Glutamatergic neuron (in vitro differentiated cells): ENCODE results near the gene CACNB2. TPM values are rescaled to one million over a fixed set of nuclear protein-coding genes. Genes with fewer than 3 reads are reported as not detected.

Experiments used
- DNase-seq: peaks from one replicate; pipeline ENCODE4 v3.0.0; 2022
- H3K27ac Mint-ChIP-seq: one replicate; pipeline ENCODE4 v1.8.0; 2020; ENCODE audit warnings: mild to moderate bottlenecking, mixed read lengths, inconsistent platforms; ENCODE audit not compliant: unreplicated experiment
- H3K27me3 Mint-ChIP-seq: one replicate; pipeline ENCODE4 v1.8.0; 2020; ENCODE audit warnings: mild to moderate bottlenecking, moderate library complexity, mixed read lengths, inconsistent platforms; ENCODE audit not compliant: unreplicated experiment
- H3K36me3 Mint-ChIP-seq: one replicate; pipeline ENCODE4 v1.8.0; 2020; ENCODE audit warnings: mild to moderate bottlenecking, mixed read lengths, inconsistent platforms; ENCODE audit not compliant: unreplicated experiment
- H3K4me1 Mint-ChIP-seq: one replicate; pipeline ENCODE4 v1.8.0; 2020; ENCODE audit warnings: mild to moderate bottlenecking, low read depth, mixed read lengths, inconsistent platforms; ENCODE audit not compliant: unreplicated experiment
- H3K4me3 Mint-ChIP-seq: one replicate; pipeline ENCODE4 v1.8.0; 2020; ENCODE audit warnings: mild to moderate bottlenecking, mixed read lengths, inconsistent platforms; ENCODE audit not compliant: unreplicated experiment
- H3K9me3 Mint-ChIP-seq: one replicate; pipeline ENCODE4 v1.8.0; 2020; ENCODE audit warnings: mild to moderate bottlenecking, moderate library complexity, mixed read lengths, inconsistent platforms; ENCODE audit not compliant: unreplicated experiment
- total RNA-seq: library from RNA; stranded (reverse); fragmentation: NEBNext Ultra II Directional; extraction: Animal tissue kit (Norgen Biotek cat#: 25700); gene quantifications from one replicate; pipeline ENCODE4 v1.2.1, GENCODE V29; 2021; ENCODE audit not compliant: unreplicated experiment
- TF ChIP-seq, protein P1 (sequence below): fragments of 200-600 bp; sonication (generic); IDR thresholded peaks from one replicate; pipeline ENCODE4 v1.5.0; 2021; ENCODE audit not compliant: partially characterized antibody, unreplicated experiment

The CACNB2 gene
- total RNA-seq, 1 donor from 2014 or later, result 3.2 TPM

DNA sequence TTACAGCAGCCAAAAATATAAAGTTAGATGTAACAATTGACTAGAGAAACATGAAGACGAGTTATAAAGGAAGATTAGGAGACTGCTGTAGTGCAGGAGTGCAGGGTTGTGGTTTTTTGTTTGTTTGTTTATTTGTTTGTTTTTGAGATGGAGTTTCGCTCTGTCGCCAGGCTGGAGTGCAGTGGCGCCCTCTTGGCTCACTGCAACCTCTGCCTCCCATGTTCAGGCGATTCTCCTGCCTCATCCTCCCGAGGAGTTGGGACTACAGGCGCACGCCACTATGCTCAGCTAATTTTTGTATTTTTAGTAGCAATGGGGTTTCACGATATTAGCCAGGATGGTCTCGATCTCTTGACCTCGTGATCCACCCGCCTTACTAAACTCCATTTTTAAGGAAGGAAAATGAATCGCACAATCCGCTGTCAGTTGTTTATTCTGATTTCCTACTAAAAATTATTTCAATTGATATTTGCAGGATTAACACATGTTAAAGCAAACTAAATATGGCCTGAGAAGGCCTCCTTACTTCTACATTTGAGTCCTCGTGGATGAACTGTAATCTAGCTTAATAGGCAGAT is 277.8 kb downstream of the CACNB2 start:
- H3K4me3 Mint-ChIP-seq, result no peak overlapping the region
- no peaks in the 10 kb centered on the region for H3K36me3 Mint-ChIP-seq
- H3K4me1 Mint-ChIP-seq, result no peaks in the 10 kb centered on the region
- DNase-seq, result no peak
- no peaks in the 10 kb centered on the region for H3K9me3 Mint-ChIP-seq
- no peaks in the 10 kb centered on the region for H3K27me3 Mint-ChIP-seq
- no peak overlapping the region for H3K27ac Mint-ChIP-seq
- TF ChIP-seq, protein P1, sequence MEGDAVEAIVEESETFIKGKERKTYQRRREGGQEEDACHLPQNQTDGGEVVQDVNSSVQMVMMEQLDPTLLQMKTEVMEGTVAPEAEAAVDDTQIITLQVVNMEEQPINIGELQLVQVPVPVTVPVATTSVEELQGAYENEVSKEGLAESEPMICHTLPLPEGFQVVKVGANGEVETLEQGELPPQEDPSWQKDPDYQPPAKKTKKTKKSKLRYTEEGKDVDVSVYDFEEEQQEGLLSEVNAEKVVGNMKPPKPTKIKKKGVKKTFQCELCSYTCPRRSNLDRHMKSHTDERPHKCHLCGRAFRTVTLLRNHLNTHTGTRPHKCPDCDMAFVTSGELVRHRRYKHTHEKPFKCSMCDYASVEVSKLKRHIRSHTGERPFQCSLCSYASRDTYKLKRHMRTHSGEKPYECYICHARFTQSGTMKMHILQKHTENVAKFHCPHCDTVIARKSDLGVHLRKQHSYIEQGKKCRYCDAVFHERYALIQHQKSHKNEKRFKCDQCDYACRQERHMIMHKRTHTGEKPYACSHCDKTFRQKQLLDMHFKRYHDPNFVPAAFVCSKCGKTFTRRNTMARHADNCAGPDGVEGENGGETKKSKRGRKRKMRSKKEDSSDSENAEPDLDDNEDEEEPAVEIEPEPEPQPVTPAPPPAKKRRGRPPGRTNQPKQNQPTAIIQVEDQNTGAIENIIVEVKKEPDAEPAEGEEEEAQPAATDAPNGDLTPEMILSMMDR, result no peak

DNA sequence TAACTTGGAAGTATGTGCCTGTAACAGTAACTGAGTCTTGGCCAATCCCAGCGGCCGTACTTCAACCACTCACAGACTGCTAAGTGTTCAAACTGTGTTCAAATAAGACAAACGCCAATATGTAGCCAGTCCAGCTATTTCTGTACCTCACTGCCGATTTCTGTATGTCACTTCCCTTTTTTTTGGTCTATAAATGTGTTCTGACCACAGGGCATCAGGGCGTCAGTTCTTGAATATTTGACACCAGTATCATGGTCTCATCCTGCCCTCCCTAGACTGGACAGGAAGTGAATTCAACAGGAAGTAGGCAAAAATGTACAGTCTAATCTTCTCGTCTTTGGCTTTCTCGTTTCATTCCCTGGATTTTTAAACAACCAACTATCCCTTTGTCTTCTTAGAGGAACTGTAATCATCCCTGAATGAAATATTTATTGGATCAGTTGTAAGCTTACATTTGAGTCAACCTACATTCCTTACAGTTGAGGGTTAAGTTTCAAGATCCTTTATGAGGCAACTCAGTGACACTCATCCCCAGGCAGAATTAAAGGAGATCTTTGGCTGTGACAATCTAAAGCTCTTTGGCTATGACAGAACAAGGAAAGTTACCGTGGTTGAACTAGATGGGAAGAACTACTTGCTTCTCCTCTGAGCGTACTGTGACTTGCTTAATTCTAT is 278.5 kb downstream of the CACNB2 start:
- Mint-ChIP-seq H3K27me3 (no peaks in the 10 kb centered on the region), H3K4me1 (no peaks in the 10 kb centered on the region), H3K36me3 (no peaks in the 10 kb centered on the region), H3K9me3 (no peaks in the 10 kb centered on the region), H3K4me3 (no peak overlapping the region), H3K27ac (no peak overlapping the region)
- TF ChIP-seq, protein P1, result no peak
- no peak for DNase-seq

DNA sequence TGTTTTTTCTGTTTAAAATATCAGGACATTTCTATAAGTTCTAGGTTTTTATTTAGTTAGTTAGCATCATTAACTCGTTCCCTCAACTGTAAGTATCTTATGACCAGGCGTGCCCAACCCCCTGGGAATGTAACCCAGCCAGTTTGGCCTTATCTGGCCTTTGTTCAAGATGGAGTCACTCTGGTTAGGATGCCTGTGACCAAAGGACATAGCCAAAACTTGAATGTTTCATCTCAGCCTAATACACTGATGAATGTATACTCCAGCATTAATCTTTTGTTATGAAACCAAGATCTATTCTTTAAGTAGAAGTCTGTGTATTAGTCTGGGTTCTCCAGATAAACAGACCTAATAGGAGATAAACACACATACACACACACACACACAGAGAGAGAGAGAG is 279.7 kb downstream of the CACNB2 start:
- H3K36me3 Mint-ChIP-seq, result no peaks in the 10 kb centered on the region
- DNase-seq, result no peak
- TF ChIP-seq, protein P1, result no peak
- no peaks in the 10 kb centered on the region for H3K4me1 Mint-ChIP-seq
- no peaks in the 10 kb centered on the region for H3K27me3 Mint-ChIP-seq
- H3K9me3 Mint-ChIP-seq, result no peaks in the 10 kb centered on the region
- H3K27ac Mint-ChIP-seq, result no peak overlapping the region
- H3K4me3 Mint-ChIP-seq, result no peak overlapping the region

DNA sequence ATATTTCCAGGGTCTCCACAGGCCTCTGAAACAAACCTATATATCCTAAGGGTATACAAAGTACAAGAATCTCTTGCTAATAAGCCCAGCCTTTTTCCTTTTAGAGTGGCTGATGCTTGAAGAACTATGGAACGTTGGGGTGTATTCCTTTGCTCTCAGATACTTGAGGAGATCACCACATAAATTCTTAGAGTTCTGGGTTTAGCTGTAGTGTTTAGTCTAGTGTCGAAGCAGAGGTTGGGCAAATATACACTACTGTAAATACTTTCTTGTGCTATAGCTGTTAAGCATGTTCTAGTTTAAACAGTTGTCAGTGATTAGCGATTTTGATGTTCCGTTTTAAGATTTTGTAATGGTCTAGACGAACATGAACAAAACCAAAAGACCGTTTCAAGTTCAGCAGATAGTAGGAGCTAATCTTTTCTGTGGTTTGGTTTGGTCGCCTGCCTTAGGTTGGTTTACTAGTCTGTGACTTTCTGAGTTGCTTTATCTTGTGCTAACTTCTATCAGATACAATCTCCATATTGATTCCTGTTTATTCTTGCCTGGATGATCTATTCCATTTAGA is 281.6 kb downstream of the CACNB2 start:
- H3K27ac Mint-ChIP-seq, result no peak overlapping the region
- no peak for DNase-seq
- TF ChIP-seq, protein P1, result no peak
- no peak overlapping the region for H3K4me3 Mint-ChIP-seq
- H3K27me3 Mint-ChIP-seq, result no peaks in the 10 kb centered on the region
- no peaks in the 10 kb centered on the region for H3K36me3 Mint-ChIP-seq
- H3K4me1 Mint-ChIP-seq, result no peaks in the 10 kb centered on the region
- no peaks in the 10 kb centered on the region for H3K9me3 Mint-ChIP-seq

DNA sequence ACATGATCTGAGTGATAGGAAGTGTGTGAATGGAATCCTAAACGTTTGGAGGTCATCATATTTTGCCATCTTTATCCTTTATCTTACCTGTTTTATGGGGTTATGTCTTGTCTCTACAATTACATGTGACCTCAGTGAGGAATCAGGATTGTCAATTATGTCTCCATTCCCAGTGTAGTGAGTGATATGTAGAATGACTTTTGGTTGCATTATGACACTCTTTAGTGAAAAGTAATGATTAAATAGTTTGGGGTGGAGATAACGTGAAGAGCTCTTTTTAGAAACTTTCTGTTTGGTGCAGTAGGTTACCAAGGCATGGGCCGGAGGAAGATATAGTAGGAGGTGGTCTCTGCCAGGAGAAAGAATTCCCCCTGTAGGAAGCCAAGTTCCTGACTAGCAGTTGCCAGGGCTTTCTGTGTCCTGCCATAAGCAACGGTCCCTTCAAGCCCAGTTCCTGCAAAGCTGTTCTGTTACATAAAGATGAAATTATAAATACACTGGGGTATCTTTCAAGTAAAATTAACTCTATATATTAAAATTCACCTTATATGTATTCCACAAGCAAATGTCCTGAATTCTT is 282.9 kb downstream of the CACNB2 start:
- Mint-ChIP-seq H3K4me3 (no peak overlapping the region), H3K4me1 (no peaks in the 10 kb centered on the region), H3K9me3 (no peaks in the 10 kb centered on the region), H3K27ac (no peak overlapping the region), H3K36me3 (no peaks in the 10 kb centered on the region), H3K27me3 (no peaks in the 10 kb centered on the region)
- DNase-seq, result no peak
- TF ChIP-seq, protein P1, result no peak
